Activated CD8-positive, alpha-beta memory T cell treated with anti-CD3 and anti-CD28 coated beads, Interleukin-2, amount 50 U/mL, for 4 hours (primary cell): ENCODE measurements around the gene SLC37A1.
A peak's percentile ranks its signal among the peaks of the same experiment; 100 is the strongest.

Experiments
- DNase-seq: peaks from one replicate; pipeline ENCODE4 v3.0.0-alpha.2; 2020

Gene SLC37A1

DNA sequence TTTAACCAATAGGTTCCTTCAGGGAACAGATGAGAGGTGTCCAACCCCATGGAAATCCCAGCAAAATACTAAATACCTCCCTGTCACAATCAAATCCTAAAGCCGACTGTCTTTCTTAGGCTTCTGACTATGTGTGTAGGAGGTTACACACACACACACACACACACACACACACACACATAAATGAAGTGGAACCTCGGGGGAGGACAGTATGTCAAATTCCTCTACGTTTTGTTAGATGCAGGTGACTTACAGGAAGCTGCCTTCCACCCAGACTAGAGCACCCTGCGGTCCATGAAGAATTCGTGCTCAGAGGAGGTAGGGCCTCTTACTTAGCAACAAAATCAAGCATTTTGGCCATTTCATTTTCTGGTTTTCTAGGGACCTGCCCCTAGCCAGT, 34.1 kb upstream of the SLC37A1 start:
- DNase-seq = no peak

DNA sequence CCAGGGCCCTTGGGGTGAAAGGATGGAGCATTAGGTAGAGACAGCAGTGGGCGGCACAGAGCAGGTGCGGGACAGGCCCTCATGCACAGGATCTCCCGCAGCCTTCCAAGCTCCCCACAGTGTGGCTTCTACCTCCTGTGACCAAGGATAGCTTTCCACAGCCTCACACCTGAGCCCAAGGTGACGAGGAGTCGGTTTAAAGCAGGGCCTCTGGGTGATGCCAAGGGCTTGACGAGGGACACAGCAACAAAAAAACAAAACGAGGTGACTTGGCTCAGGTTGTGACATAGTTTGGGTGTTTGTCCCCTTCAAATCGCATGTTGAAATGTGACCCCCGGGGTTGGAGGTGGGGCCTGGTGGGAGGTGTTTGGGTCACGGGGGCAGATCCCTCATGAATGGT, 32.9 kb upstream of the SLC37A1 start:
- no peak for DNase-seq

DNA sequence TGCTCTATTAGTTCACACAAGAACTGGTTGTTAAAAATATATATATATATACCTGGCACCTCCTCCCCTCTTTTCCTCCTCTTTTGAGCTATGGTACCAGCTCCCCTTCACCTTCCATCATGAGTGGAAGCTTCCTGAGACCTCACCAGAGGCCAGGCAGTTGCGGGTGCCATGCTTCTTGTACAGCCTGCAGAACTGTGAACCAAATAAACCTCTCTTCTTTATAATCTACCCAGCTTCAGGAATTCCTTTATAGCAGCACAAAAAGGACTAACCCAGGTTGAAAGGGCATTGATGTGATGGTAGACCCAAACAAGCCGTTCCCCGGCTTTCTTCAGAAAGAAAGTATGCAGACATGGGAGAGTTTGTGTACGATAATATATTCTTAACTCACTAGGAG, 32.5 kb upstream of the SLC37A1 start:
- no peak for DNase-seq

DNA sequence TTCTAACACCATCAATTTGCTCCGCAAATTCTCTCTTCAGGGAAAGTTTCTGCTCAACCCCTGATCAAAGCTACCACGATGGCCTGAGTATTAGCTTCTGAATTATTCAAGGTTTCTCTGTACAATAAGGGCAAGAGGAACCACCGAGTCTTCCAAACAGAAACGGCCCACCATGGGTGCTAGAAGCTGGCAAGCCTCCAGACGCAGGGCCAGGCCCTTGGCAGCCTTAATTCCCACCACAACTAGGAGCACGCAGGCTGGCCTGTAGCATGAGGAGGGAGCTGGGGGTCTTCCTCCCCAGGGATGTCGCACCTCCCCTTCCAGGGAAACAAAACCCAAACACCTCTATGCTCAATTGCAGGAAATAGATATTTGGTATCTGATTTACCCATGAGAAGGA, 28.7 kb upstream of the SLC37A1 start:
- DNase-seq = no peak

DNA sequence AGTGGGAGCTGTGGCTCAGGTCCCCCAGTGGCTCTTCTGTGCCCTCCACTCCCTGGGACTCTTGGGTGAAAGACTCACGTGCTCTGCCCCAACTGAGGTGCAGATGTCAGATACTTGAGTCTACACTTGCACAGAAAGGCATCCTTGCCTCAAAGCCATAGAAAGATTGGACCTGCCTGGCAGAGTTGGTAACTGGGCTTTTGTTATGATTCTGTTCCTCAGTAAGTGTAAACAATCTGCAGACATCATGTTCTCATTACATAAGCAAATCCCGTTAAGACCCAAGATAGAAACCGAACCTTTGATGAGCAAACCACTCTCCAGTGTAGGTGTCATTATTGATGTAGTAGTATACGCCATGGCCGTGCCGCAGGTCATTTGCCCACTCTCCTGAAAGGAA, 27.6 kb upstream of the SLC37A1 start:
- DNase-seq = no peak

DNA sequence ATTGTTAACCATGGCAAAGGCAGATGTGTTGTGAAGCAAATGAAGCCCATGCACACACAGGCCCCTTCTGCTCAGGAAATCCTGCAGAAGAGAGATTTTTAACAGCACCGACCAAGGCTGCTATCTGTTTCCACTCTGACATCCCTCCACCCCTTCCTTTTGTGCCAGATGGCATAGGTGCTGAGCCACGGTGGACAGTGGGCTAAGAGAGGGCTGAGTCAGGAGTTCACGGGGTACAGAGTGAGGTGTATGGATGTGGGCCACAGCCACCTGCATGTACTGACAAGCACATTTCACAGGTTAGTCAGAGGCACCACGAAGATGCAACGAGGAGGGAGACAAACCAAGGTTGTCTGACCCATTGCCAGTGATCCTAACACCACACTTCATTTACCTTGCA, 27.1 kb upstream of the SLC37A1 start:
- DNase-seq = no peak

DNA sequence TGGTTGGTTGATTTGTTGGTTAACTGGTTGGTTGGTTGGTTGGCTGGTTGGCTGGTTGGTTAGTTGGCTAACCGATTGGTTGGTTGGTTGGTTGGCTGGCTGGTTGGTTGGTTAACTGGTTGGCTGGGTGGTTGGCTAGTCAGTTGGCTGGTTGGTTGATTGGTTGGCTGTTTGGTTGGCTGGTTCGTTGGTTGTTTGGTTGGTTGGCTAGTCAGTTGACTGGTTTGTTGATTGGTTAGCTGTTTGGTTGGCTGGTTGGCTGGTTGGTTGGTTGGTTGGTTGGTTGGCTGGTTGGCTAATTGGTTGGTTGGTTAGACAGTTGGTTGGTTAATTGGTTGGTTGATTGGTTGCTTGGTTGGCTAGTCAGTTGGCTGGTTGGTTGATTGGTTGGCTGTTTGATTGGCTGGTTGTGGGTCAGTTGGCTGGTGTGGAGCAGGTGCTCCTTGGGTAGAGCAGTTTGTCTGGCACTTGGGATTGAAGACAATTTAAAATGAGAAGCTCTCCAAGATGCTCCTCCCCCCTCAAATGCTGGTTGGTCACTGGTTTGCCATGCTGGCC, 24.6 kb upstream of the SLC37A1 start:
- no peak for DNase-seq

DNA sequence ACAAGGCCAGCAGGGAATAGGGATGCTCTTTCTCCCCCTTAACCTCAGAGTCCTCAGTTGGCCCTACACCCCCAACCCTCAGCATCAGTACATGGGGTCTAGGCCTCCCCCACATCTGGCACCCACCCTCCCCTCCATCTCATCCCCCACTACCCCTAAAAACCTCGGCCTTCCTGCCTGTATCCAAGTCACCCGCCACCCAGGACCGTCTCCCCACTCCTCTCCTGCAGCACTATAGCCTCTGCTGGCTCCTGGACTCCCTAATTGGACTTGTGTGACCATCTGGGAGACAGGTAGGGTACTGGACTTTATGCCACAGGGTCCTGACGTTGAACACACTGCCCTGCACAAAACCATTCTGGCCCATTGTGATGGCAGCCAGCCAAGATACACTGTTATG, 23.7 kb upstream of the SLC37A1 start:
- DNase-seq = no peak

DNA sequence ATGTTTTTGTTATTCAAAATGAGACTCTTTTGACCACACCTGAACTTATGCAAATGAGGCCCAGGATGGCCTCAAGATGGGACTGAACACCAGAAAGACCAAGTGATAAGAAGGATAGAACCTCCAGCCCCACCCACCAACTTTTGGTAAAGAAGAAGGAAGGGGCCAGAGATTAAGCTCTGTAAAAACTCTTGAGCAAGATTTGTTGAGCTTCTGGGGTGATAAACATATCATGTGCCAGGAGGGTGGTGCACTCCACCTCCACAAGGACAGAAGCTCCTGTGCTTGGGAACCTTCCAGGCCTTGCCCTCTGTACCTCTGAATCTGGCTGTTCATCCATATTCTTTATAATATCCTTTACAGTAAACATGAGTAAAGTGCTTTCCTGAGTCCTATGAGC, 22.9 kb upstream of the SLC37A1 start:
- no peak for DNase-seq

DNA sequence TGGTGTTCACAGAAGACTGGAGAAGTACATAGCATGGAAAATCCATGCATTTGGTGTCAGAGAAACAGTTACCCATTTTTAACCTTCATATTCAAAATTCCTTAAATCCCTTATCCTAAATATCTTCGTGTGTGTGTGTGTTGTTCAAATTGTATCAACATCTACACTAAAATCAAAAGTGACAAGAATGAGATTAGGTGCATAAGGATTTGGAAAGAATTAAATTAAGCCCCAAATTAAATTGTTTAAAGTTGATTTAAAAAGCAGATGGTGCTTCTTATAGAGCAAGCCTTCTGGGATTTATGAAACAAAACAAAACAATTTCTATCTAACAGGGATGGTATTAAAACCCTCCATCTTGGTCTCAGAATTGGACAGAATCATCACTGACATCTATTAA, 22.3 kb upstream of the SLC37A1 start:
- DNase-seq = no peak

DNA sequence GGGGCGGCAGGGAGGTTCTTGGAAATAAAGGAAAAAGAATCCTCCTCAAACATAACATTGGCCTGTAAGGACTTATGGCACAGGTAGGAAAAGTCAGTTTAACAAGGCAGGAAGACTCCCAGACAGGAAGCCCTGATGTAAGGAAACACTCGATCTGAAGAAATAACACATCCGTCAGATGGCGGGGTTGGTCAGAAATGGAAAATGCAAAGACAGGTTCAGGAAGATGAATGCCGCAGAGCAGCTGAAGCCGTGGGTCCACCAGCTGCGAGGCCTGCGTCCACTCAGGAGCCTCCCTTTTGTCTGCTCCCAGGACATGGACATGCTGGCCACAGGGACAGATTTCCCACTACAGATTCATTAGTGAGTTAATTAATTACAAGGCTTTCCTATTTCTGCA, 21.5 kb upstream of the SLC37A1 start:
- no peak for DNase-seq

DNA sequence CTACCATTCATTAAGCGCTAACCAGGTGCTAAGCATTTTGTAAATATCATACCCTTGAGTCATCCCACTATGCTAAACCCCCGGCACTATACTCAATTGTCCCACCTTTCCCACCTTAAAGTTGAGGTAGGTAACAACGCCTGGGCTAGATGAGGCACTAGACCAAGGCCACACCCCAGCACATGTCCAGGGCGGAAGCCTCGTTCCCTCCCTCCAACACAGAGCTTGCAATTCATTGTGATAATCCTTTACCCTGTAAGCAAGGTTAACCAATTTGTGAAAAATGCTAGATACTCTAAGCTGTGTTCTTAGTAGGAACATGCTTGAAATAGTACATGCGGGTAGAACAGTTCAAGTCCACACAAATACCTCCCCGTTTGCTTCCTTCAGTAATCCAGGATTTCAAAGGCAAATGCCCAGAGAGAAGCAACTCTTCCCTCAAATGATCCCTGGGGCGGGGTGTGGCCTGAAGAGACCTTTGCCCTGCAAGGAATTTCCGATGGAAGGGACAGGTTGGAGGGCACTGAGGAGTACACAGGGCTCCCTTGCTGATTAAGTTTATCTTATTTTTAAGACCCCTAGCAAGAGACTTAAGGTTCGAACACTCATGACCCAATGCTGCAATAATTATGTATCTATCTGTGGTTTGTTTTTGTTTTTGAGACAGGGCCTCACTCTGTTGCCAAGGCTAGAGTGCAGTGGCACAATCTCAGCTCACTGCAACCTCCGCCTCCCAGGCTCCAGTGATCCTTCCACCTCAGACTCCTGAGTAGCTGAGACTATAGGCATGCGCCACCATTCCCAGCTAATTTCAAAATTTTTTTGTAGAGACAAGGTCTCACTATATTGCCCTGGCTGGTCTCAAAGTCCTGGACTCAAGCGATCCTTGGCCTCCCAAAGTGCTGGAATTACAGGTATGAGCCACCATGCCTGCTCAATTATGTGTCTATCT, 20.3 kb upstream of the SLC37A1 start:
- DNase-seq = no peak

DNA sequence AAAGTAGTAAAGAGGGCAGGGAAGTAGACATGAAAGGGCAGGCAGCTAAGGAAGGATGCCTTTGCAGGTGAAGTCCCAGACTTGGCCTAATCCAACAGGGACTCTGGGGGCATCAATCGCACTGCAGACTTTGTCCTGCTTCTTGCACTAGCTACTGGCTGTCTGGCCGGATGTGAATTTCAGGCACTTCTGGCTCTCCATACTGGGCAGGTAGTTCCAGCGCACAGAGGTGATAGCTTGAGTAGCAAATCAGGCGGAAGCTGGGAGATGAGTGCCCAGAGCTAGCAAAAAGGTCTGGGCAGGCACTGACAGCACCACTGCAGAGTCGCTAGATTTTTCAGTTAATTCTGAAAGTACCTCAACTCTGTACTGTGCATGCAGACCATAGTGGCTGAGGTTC, 18.6 kb upstream of the SLC37A1 start:
- no peak for DNase-seq

DNA sequence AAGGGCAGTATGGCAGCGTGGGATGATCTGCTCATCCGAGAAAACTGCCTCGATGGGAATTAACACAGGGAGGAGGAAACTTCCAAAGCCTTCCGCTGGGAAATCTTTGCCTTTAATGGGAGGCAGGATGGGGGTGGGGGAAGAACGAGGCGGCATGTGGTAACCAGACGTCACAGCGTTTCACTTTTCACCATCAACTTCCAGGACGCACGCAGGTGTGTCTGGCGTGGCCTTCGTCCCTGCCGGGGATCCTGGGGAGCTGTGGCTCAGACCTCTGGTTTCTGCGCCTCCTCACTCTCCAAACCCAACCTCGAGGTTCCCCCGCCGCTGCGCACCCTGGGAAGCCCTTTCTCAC, 17.9 kb upstream of the SLC37A1 start:
- no peak for DNase-seq

DNA sequence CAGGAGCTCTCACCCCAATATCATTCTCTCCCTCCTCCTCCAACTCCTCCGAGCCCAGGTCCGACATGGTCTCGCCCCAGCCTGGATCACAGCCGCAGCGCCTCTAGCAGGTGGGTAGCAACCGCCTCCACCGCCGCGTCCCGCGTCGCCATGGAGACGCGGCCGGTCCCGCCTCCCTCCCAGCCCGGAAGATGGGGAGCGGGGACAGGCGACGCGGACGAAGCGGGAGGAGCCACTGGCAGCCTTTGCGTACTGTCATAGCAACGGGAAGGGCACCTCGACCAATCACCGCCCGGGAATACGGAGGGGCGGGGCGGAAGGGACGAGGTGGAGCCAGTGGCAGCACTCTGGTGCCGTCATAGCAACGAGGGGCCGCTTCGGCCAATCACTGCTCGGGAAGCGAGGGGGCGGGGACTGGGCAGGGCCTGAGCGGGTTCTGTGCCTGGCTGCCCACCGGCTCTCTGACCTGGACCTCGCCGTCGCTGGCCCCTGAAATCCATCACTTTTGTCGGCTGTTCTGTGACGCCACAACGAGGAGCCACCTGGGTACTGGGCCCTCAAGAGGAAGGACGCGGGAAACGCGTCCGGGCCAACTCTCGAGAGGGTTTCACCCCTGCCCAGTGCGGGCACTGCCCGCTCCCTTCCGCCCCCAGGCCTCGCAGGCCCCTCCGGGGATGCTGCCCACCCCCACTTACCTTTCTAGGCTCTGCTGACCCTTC, 17.4 kb upstream of the SLC37A1 start, which contains the start of gene RSPH1:
Gene RSPH1, minus strand, starts transcription at position 105 of the 719 bp plus-strand sequence. Its CDS starts 38 bp downstream, at position 67.
- DNase-seq = peak; percentile 99

DNA sequence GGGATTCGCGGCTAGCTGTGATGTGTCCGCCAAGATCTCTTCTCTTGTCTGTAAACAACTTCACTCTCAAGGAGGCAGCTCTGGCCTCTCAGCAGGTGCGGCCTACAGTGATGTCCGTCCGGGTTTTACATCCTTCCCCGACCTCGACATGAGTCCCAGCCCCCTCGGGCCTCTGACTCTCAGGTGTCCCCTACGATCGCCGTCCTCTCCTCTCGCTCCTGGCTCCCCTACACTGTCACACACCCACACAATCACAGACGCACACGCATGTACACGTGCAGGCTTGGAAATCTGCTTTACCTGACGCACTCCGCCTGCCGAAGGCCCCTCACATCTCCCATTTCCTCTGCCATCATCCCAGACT, 16.8 kb upstream of the SLC37A1 start:
- no peak for DNase-seq

DNA sequence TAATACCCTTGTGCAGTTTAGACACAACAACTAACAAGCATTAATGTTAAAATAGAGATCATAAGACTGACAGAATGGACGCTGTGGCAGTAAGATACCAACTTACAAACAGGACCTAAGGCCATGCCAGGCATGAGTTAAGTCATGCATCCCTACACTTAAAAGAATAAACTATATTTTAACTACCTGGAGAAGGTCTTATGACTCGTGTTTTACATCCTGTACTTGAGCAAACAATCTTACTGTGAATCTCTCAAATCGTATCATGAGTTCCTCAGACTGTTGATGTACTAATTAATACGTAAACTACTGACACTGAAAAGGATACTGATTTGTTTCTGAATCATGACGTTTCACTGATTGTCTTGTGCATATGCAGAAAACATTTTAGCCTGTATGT, 15.6 kb upstream of the SLC37A1 start:
- no peak for DNase-seq

DNA sequence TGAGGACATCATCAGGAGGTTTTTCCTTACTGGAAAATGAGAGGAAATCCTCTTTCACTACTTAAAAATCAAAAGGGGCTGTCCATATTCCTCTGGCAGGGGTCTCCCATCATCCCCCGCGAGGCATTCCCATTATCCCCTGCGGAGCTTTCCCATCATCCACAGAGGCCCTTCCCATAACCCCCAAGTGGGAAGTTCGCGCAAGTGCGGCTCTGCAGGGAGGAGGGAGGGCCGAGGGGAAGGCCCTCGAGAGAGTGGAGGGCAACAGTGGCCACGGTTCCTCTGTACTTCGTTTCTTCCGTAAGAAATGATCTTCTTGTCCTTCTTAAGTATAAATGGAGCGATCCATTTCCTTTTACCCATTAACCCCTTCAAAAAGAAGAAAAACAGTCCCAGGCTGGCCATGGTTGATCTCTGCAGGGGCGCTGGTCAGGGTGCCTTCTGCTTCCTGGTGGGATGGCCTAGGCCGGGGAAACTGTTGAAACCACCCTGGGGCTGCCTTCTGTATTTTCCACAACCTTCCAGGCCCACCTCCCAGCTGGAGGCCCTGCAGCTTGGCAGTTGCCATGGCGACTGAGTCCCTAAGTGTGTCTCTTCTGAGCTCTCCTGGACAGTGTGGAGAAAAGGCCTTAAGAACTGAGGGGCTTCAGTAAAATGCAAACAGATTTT, 14.1 kb upstream of the SLC37A1 start:
- DNase-seq = no peak

DNA sequence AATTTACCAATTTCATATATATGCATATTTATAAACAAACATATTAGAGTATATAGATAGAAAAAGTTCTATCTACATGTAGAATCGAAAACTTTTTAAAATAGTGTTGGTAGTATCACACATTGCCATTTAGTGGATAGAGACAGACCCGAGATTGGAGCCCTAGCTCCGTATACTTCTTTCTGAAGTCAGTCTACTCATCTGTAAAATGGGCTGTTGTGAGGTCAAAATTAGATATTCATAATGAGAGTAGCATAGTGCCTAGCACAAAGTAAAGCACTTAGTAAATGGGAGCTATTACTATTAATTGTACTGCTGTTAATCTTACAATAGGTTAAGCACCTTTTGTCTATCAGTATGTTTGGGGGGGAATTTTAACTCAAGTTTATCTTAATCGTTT, 13.4 kb upstream of the SLC37A1 start:
- no peak for DNase-seq

DNA sequence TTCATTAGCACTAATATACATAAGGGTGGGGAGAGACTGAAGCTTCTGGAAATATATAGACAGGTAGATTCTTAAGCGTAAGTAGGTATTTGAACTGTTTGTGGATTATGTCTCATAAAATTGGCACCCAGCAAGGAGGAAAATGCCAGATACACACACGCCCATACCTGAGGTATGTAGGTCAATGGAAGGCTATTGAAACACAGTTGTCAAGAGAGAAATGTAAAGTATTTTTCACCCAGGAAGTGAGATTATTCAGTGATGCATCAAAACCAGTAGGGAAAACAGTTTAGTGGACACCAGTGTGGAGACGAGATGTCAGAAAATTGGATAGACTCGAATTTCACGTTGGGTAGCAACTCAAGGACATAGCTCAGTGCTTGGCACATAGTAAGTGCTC, 12.9 kb upstream of the SLC37A1 start:
- no peak for DNase-seq

DNA sequence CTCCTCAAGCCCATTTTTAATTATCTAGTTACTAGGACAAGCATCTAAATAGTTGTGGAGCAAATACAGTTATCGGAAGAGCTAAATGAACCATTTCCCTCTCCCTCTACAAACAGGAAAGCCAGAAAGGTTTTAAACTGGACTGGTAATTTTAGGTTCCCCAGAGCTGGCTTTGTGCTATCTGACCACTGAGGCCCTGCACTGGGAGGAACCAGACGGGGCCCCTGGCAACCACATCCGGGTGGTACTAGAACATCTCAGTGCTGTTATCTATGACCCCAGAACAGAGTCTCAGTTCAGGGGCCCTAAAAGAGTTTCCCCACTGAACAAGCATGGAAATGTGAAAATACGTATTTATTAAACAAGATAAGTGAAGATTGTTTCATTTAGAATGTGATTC, 9.9 kb upstream of the SLC37A1 start:
- DNase-seq = no peak

DNA sequence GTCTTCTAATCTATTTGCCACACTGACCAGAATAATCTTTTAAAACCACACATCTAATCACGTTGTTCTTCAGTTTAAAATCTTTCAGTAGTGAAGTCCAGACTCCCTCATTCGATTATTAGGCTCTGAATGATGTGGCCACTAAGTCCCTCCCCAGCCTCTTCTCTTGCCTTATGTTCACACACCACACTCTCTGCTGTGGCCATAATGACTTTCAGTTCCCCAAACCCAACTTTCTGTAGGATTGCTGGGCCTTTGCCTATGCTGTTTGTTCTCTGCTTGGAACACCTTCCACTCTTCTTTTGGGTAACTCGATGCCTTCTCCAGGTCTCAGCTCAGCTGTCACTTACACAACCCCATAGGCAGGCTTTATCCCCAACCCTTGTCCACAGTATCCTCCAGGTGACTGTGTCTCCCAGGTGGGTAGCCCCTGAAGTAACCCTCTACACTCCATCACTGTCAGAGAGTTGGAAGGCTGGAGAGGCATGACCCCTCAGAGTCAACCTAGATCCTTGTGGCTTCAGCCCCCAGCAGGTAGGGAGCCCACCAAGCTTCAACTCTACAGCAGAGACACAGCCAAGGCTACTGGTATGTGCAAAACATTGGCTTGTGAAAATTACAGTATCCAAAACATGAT, 8.4 kb upstream of the SLC37A1 start:
- no peak for DNase-seq

DNA sequence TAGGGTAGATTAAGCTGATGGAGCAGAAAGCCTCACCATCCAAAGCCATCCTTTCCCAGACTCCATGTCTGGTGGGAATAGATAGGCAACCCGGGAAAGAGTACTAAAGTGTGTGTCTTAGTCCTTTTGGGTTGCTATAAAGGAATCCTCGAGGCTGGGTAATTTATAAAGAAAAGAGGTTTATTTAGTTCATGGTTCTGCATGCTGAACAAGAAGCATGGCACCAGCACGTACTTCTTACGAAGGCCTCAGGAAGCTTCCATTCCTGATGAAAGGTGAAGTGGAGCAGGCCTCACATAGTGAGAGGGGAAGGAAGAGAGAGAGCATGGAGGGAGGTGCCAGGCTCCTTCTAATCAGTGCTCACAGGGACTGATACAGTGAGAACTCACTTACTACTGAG, 6.2 kb upstream of the SLC37A1 start:
- no peak for DNase-seq
